ENCODE results near the gene C3orf62.

DNA sequence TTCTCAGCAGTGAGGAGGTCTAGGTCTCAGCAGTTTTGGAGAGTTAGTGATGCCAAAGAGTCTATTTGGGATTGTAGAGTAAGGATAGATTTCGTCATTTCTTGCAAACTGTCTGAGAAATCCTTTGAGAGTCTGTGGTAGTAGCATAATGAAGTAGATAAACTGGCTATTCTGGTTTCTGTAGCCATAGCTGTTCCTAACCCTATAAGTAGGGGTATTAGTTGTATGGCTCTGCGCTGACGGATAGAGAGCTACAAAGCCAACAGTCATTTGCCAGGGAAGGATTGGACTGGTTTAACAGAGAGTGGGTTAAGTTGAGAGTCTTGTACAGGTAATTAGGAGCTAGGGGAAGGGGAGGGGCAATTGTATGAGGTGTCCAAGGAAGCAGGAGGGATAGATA, 55.0 kb downstream of the C3orf62 start:
- TF ChIP-seq POLR2A (IDR thresholded peaks at IDR 0.05) (no peak), POLR2AphosphoS5 (IDR thresholded peaks at IDR 0.05) (no peak)

Data from breast epithelium (tissue), 3 donors.